ENCODE results near the gene GRM4.

- TF ChIP-seq, protein P1, sequence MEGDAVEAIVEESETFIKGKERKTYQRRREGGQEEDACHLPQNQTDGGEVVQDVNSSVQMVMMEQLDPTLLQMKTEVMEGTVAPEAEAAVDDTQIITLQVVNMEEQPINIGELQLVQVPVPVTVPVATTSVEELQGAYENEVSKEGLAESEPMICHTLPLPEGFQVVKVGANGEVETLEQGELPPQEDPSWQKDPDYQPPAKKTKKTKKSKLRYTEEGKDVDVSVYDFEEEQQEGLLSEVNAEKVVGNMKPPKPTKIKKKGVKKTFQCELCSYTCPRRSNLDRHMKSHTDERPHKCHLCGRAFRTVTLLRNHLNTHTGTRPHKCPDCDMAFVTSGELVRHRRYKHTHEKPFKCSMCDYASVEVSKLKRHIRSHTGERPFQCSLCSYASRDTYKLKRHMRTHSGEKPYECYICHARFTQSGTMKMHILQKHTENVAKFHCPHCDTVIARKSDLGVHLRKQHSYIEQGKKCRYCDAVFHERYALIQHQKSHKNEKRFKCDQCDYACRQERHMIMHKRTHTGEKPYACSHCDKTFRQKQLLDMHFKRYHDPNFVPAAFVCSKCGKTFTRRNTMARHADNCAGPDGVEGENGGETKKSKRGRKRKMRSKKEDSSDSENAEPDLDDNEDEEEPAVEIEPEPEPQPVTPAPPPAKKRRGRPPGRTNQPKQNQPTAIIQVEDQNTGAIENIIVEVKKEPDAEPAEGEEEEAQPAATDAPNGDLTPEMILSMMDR (IDR thresholded peaks at IDR 0.05): no peak
- TF ChIP-seq POLR2A (IDR thresholded peaks at IDR 0.05) (no peak), EP300 (IDR thresholded peaks at IDR 0.05) (no peak), POLR2AphosphoS5 (IDR thresholded peaks at IDR 0.05) (no peak)
Measured at GRCh38 chr6:33981861-33982260, 164.0 kb downstream of the GRM4 start.

Data from upper lobe of left lung (tissue), 4 donors.